Glomerular endothelial cell (primary cell): ENCODE measurements around the gene ST6GALNAC4. TPM values are rescaled to one million over a fixed set of nuclear protein-coding genes. Genes with fewer than 3 reads are reported as not detected.

Source experiments
- total RNA-seq: library from RNA; depleted of rRNA; stranded (reverse); fragments of >200 nt; gene quantifications from 2 replicates; pipeline ENCODE4 v1.2.3, GENCODE V29; 2015

The ST6GALNAC4 gene
- total RNA-seq, 1 donor from 2014 or later, result 59.7 TPM

Other genes with a start within 250 kb of the ST6GALNAC4 start
- gene CFAP157, start 210.1 kb downstream of the ST6GALNAC4 start, total RNA-seq, result not detected in 2 replicates
- gene PTRH1, start 201.4 kb downstream of the ST6GALNAC4 start, total RNA-seq, result 46.5 and 51.4 TPM in 2 replicates
- not detected in 2 replicates for gene TTC16, start 201.0 kb downstream of the ST6GALNAC4 start, total RNA-seq
- 18.2 and 21.9 TPM in 2 replicates for gene TOR2A, start 181.7 kb downstream of the ST6GALNAC4 start, total RNA-seq
- 94.0 and 160 TPM in 2 replicates for gene SH2D3C, start 138.4 kb downstream of the ST6GALNAC4 start, total RNA-seq
- gene CDK9, start 131.0 kb downstream of the ST6GALNAC4 start, total RNA-seq, result 110 and 146 TPM in 2 replicates
- 72.6 and 91.9 TPM in 2 replicates for gene FPGS, start 114.2 kb downstream of the ST6GALNAC4 start, total RNA-seq
- 469 and 565 TPM in 2 replicates for gene ENG, start 62.4 kb downstream of the ST6GALNAC4 start, total RNA-seq
- 80.6 and 88.4 TPM in 2 replicates for gene AK1, start 39.4 kb downstream of the ST6GALNAC4 start, total RNA-seq
- 70.4 and 72.0 TPM in 2 replicates for gene ST6GALNAC6, start 17.4 kb downstream of the ST6GALNAC4 start, total RNA-seq
- gene PIP5KL1, start 13.7 kb upstream of the ST6GALNAC4 start, total RNA-seq, result 3.0 and 3.9 TPM in 2 replicates
- 19.7 and 28.6 TPM in 2 replicates for gene DPM2, start 20.8 kb upstream of the ST6GALNAC4 start, total RNA-seq
- 29.6 TPM in 2 replicates for gene EEIG1, start 63.9 kb upstream of the ST6GALNAC4 start, total RNA-seq
- 6.8 and 8.4 TPM in 2 replicates for gene NAIF1, start 150.3 kb upstream of the ST6GALNAC4 start, total RNA-seq
- gene SLC25A25, start 151.2 kb upstream of the ST6GALNAC4 start, total RNA-seq, result 16.1 and 24.1 TPM in 2 replicates
- 63.4 and 68.6 TPM in 2 replicates for gene PTGES2, start 210.7 kb upstream of the ST6GALNAC4 start, total RNA-seq
- not detected in 2 replicates for gene LCN2, start 232.4 kb upstream of the ST6GALNAC4 start, total RNA-seq
- 274 and 308 TPM in 2 replicates for gene BBLN, start 243.2 kb upstream of the ST6GALNAC4 start, total RNA-seq